ENCODE results near the gene SET.

- TF ChIP-seq FOXP1 (CRISPR knock-in tag; IDR thresholded peaks at IDR 0.05; ENCODE audit: borderline replicate concordance) (no peak), EMX1 (CRISPR knock-in tag; IDR thresholded peaks at IDR 0.05) (no peak), IRF2 (CRISPR knock-in tag; IDR thresholded peaks at IDR 0.05; ENCODE audit: borderline replicate concordance, low read depth) (no peak), E2F5 (CRISPR knock-in tag; IDR thresholded peaks at IDR 0.05) (no peak), MXD4 (CRISPR knock-in tag; IDR thresholded peaks at IDR 0.05; ENCODE audit: borderline replicate concordance) (no peak), CTCF (IDR thresholded peaks at IDR 0.05) (no peak), ZNF232 (CRISPR knock-in tag; IDR thresholded peaks at IDR 0.05) (no peak), JUN (CRISPR knock-in tag; IDR thresholded peaks at IDR 0.05) (no peak), NFYB (CRISPR knock-in tag; conservative IDR thresholded peaks at IDR 0.05; ENCODE audit: low read depth) (no peak), ZNF671 (CRISPR knock-in tag; IDR thresholded peaks at IDR 0.05) (no peak), IRF1 (CRISPR knock-in tag; IDR thresholded peaks at IDR 0.05) (no peak), ETV6 (CRISPR knock-in tag; IDR thresholded peaks at IDR 0.05) (no peak)
Observed at GRCh38 chr9:128719919-128720605, 31.0 kb downstream of the SET start.
